ENCODE data around the gene ITGA11.

DNA sequence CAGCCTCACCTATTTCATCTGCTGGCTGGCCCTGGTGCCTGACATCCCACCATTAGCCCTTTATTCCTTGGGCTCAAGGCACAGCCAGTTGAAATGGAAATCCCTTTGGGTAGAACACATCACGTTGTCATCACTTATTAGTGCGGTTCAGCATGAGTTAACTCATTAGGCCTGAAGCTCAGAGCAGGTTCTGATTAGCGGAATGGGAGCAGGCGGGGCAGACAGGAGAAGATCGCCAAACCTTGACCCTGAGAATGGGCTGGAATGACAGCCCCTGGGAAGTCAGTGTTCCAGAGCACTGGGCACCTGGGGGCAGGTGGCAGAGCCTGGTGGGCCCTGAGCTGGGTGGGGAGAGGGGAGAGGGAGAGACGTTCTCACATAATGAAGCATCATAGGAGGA is 5.8 kb downstream of the ITGA11 start:
- no peak for TF ChIP-seq POLR2AphosphoS5 (IDR thresholded peaks at IDR 0.05; ENCODE audit: low read depth)
- TF ChIP-seq, protein P1, sequence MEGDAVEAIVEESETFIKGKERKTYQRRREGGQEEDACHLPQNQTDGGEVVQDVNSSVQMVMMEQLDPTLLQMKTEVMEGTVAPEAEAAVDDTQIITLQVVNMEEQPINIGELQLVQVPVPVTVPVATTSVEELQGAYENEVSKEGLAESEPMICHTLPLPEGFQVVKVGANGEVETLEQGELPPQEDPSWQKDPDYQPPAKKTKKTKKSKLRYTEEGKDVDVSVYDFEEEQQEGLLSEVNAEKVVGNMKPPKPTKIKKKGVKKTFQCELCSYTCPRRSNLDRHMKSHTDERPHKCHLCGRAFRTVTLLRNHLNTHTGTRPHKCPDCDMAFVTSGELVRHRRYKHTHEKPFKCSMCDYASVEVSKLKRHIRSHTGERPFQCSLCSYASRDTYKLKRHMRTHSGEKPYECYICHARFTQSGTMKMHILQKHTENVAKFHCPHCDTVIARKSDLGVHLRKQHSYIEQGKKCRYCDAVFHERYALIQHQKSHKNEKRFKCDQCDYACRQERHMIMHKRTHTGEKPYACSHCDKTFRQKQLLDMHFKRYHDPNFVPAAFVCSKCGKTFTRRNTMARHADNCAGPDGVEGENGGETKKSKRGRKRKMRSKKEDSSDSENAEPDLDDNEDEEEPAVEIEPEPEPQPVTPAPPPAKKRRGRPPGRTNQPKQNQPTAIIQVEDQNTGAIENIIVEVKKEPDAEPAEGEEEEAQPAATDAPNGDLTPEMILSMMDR (IDR thresholded peaks at IDR 0.05; ENCODE audit: insufficient read depth, low read length): no peak

Measured in HL-60 (cell line).